ENCODE data around the gene EDEM1. TPM values are rescaled to one million over a fixed set of nuclear protein-coding genes. Genes with fewer than 3 reads are reported as not detected.
A peak's percentile ranks its signal among the peaks of the same experiment; 100 is the strongest.

Gene EDEM1
- total RNA-seq, 1 experiment from 2014 or later: 51.3 TPM

GRCh38 chr3:5155241-5155640 is 32.3 kb upstream of the EDEM1 start:
- Mint-ChIP-seq H3K9me3 (ENCODE audit: unreplicated experiment) (no peaks in the 10 kb centered on the region), H3K27ac (ENCODE audit: unreplicated experiment) (no peak overlapping the region), H3K4me3 (ENCODE audit: unreplicated experiment) (no peak overlapping the region), H3K36me3 (ENCODE audit: insufficient read depth, unreplicated experiment) (peaks cover 13% of the 10 kb centered on the region), H3K27me3 (ENCODE audit: insufficient read depth, unreplicated experiment) (no peaks in the 10 kb centered on the region), H3K4me1 (ENCODE audit: low read depth, unreplicated experiment) (no peaks in the 10 kb centered on the region)
- DNase-seq: no peak
- Histone ChIP-seq H3K9me3 (no peaks in the 10 kb centered on the region), H3K4me1 (peaks cover 4% of the 10 kb centered on the region; the same call in 1 of the 2 replicates), H3K4me3 (ENCODE audit: low read depth, low read length) (no peak overlapping the region), H3K36me3 (ENCODE audit: control insufficient read depth, insufficient read depth, low read length) (no peaks in the 10 kb centered on the region), H3K27me3 (replicated peaks; ENCODE audit: control insufficient read depth, insufficient read depth, low read length) (no peaks in the 10 kb centered on the region)
- no peak for TF ChIP-seq CTCF (IDR thresholded peaks at IDR 0.05; ENCODE audit: insufficient read depth in 1 of 2, low read depth in 1 of 2, low read length in 1 of 2, severe bottlenecking in 1 of 2, unreplicated experiment in 1 of 2)
- intact Hi-C loops (cut with micrococcal nuclease; ENCODE audit: unreplicated experiment): no loop called here
- ChIA-PET CTCF (no interaction called here), POLR2A (no interaction called here)
- BruUV-seq (replicated peaks): no TSS peak

- H3K9me3 ChIP-seq: no peaks in the 10 kb centered on the region
- no peak for TF ChIP-seq CTCF (IDR thresholded peaks at IDR 0.05; ENCODE audit: insufficient read depth in 1 of 2, low read depth in 1 of 2, low read length in 1 of 2, severe bottlenecking in 1 of 2, unreplicated experiment in 1 of 2)
- H3K9me3 Mint-ChIP-seq (ENCODE audit: unreplicated experiment): no peaks in the 10 kb centered on the region
- no peak overlapping the region for H3K27ac Mint-ChIP-seq (ENCODE audit: unreplicated experiment)
- DNase-seq: no peak
- no peaks in the 10 kb centered on the region for H3K27me3 Mint-ChIP-seq (ENCODE audit: insufficient read depth, unreplicated experiment)
- H3K27me3 ChIP-seq (replicated peaks; ENCODE audit: control insufficient read depth, insufficient read depth, low read length): no peaks in the 10 kb centered on the region
- no peak overlapping the region for H3K4me3 Mint-ChIP-seq (ENCODE audit: unreplicated experiment)
- no peaks in the 10 kb centered on the region for H3K36me3 Mint-ChIP-seq (ENCODE audit: insufficient read depth, unreplicated experiment)
- H3K4me3 ChIP-seq (ENCODE audit: low read depth, low read length): no peak overlapping the region
- H3K36me3 ChIP-seq (ENCODE audit: control insufficient read depth, insufficient read depth, low read length): no peaks in the 10 kb centered on the region
- intact Hi-C loops (cut with micrococcal nuclease; ENCODE audit: unreplicated experiment): no loop called here
- POLR2A ChIA-PET: no interaction called here
- H3K4me1 Mint-ChIP-seq (ENCODE audit: low read depth, unreplicated experiment): peaks cover 14% of the 10 kb centered on the region
- CTCF ChIA-PET: no interaction called here
- no TSS peak for BruUV-seq (replicated peaks)
- H3K4me1 ChIP-seq: peaks cover 20% of the 10 kb centered on the region
These were observed 27.2 kb upstream of the EDEM1 start for GRCh38 chr3:5160321-5160720.

GRCh38 chr3:5160940-5161858 is 26.3 kb upstream of the EDEM1 start:
- no peaks in the 10 kb centered on the region for H3K36me3 ChIP-seq (ENCODE audit: control insufficient read depth, insufficient read depth, low read length)
- Mint-ChIP-seq H3K27ac (ENCODE audit: unreplicated experiment) (peak overlapping the region; percentile 32), H3K36me3 (ENCODE audit: insufficient read depth, unreplicated experiment) (no peaks in the 10 kb centered on the region), H3K4me1 (ENCODE audit: low read depth, unreplicated experiment) (peaks cover 14% of the 10 kb centered on the region), H3K4me3 (ENCODE audit: unreplicated experiment) (no peak overlapping the region), H3K9me3 (ENCODE audit: unreplicated experiment) (no peaks in the 10 kb centered on the region), H3K27me3 (ENCODE audit: insufficient read depth, unreplicated experiment) (no peaks in the 10 kb centered on the region)
- no peak for TF ChIP-seq CTCF (IDR thresholded peaks at IDR 0.05; ENCODE audit: insufficient read depth in 1 of 2, low read depth in 1 of 2, low read length in 1 of 2, severe bottlenecking in 1 of 2, unreplicated experiment in 1 of 2)
- H3K4me3 ChIP-seq (ENCODE audit: low read depth, low read length): no peak overlapping the region
- CTCF ChIA-PET: no interaction called here
- H3K27me3 ChIP-seq (replicated peaks; ENCODE audit: control insufficient read depth, insufficient read depth, low read length): no peaks in the 10 kb centered on the region
- no TSS peak for BruUV-seq (replicated peaks)
- no peak for DNase-seq
- POLR2A ChIA-PET: no interaction called here
- H3K9me3 ChIP-seq: no peaks in the 10 kb centered on the region
- H3K4me1 ChIP-seq: peaks cover 20% of the 10 kb centered on the region
- intact Hi-C loops (cut with micrococcal nuclease; ENCODE audit: unreplicated experiment): no loop called here

Measured in Caco-2 (cell line).